B cell (primary cell): ENCODE results near the gene PPBP. TPM values are rescaled to one million over a fixed set of nuclear protein-coding genes. Genes with fewer than 3 reads are reported as not detected.

Experiments used
- ATAC-seq: fragments of 200-7000 bp; cut with Tn5 transposase; one replicate; pipeline ENCODE4 v1.10.0; 2021; ENCODE audit warnings: low read depth, mild to moderate bottlenecking, moderate number of reproducible peaks, moderate library complexity
- CTCF ChIA-PET: fragments of 350-600 bp; sonication (Branson Sonifier 250); formaldehyde crosslinking; loops from one replicate; lab custom pipeline; 2021; ENCODE audit warnings: antibody characterized with exemption, inconsistent platforms; lab: Charles Lee
- POLR2A ChIA-PET: fragments of 350-600 bp; sonication (Branson Sonifier 250); formaldehyde crosslinking; loops from one replicate; lab custom pipeline; 2021; ENCODE audit warnings: antibody characterized with exemption; lab: Charles Lee
- DNase-seq: peaks from one replicate; pipeline ENCODE4 v3.0.0; 2013
- H2AFZ ChIP-seq: 2 replicates; pipeline ENCODE4 v1.6.1; 2012; ENCODE audit warnings: mild to moderate bottlenecking, low read depth, low read length; ENCODE audit not compliant: insufficient read depth, poor library complexity, severe bottlenecking
- H3K27ac ChIP-seq, 2 donors: 1 replicate in 1 of 2; 2 replicates in 1 of 2; pipeline ENCODE4 v1.5.1; 2012 to 2013; ENCODE audit warnings: low read length in 2 of 2, mild to moderate bottlenecking in 2 of 2, moderate library complexity in 1 of 2
- H3K27me3 ChIP-seq, 4 experiments: fragments of 200-600 bp in 1 of 4; sonication (generic) in 1 of 4; replicated peaks in 1 of 4; 1 replicate in 2 of 4; 2 replicates in 2 of 4; pipeline versions ENCODE4 v1.6.1 to v1.7.0; 2013 to 2016; ENCODE audit warnings: low read length in 3 of 4, mild to moderate bottlenecking in 2 of 4, mixed read lengths in 1 of 4, moderate library complexity in 1 of 4; ENCODE audit not compliant: insufficient read depth in 4 of 4, control insufficient read depth in 3 of 4; ENCODE audit errors: control extremely low read depth in 1 of 4
- H3K36me3 ChIP-seq, 2 experiments: replicated peaks in 1 of 2; 1 replicate in 1 of 2; 2 replicates in 1 of 2; pipeline versions ENCODE4 v1.6.1 to v1.7.1; 2013; ENCODE audit warnings: low read length in 1 of 2; ENCODE audit not compliant: insufficient read depth in 2 of 2, control insufficient read depth in 1 of 2; ENCODE audit errors: control extremely low read depth in 1 of 2, extremely low read depth in 1 of 2
- H3K4me1 ChIP-seq, 2 donors: fragments of 200-600 bp in 1 of 2; sonication (generic) in 1 of 2; 1 replicate in 1 of 2; 2 replicates in 1 of 2; pipeline versions ENCODE4 v1.5.1 to v1.6.1; 2013 to 2017; ENCODE audit warnings: low read length in 2 of 2; ENCODE audit not compliant: control insufficient read depth in 2 of 2, insufficient read depth in 2 of 2
- H3K4me2 ChIP-seq: replicated peaks from 2 replicates; pipeline ENCODE3; 2012; ENCODE audit warnings: mild to moderate bottlenecking, low read depth, low read length; ENCODE audit not compliant: poor library complexity, severe bottlenecking
- H3K4me3 ChIP-seq, 5 experiments: fragments of 200-600 bp in 1 of 5; sonication (generic) in 1 of 5; 1 replicate in 3 of 5; 2 replicates in 2 of 5; pipeline versions ENCODE4 v1.5.1 to v1.7.0; 2011 to 2016; ENCODE audit warnings: low read length in 4 of 5, mild to moderate bottlenecking in 4 of 5, low read depth in 2 of 5, control low read depth in 1 of 5, moderate library complexity in 1 of 5; ENCODE audit not compliant: insufficient read depth in 1 of 5; ENCODE audit errors: control extremely low read depth in 1 of 5, extremely low read depth in 1 of 5
- H3K79me2 ChIP-seq: fragments of 200-600 bp; sonication (generic); one replicate; pipeline ENCODE4 v1.6.0; 2016; ENCODE audit warnings: low read length; ENCODE audit not compliant: control insufficient read depth, insufficient read depth
- H3K9ac ChIP-seq: fragments of 200-600 bp; sonication (generic); 2 replicates; pipeline ENCODE4 v1.6.1; 2017; ENCODE audit warnings: mild to moderate bottlenecking, low read length, moderate library complexity
- H3K9me3 ChIP-seq, 3 donors: one replicate each; pipeline versions ENCODE4 v1.6.1 to v1.7.1; 2013; ENCODE audit warnings: low read length in 2 of 3; ENCODE audit not compliant: control insufficient read depth in 2 of 3, insufficient read depth in 1 of 3; ENCODE audit errors: control extremely low read depth in 1 of 3
- H4K20me1 ChIP-seq: 2 replicates; pipeline ENCODE4 v1.6.0; 2012; ENCODE audit warnings: mild to moderate bottlenecking, low read length; ENCODE audit not compliant: insufficient read depth, control insufficient read depth, poor library complexity, severe bottlenecking
- H3K27ac Mint-ChIP-seq: one replicate; pipeline ENCODE4 v1.8.0; 2021; ENCODE audit warnings: mixed read lengths
- H3K27me3 Mint-ChIP-seq: one replicate; pipeline ENCODE4 v1.8.0; 2021; ENCODE audit warnings: mixed read lengths
- H3K4me1 Mint-ChIP-seq: one replicate; pipeline ENCODE4 v1.8.0; 2021; ENCODE audit warnings: mixed read lengths
- H3K4me3 Mint-ChIP-seq: one replicate; pipeline ENCODE4 v1.8.0; 2021; ENCODE audit warnings: mixed read lengths
- H3K9me3 Mint-ChIP-seq: one replicate; pipeline ENCODE4 v1.8.0; 2022; ENCODE audit warnings: mixed read lengths; ENCODE audit not compliant: insufficient read depth
- CTCF ChIP-seq: fragments of 200-600 bp; IDR thresholded peaks from one replicate; pipeline ENCODE4 v1.8.0; 2022; ENCODE audit warnings: antibody characterized with exemption, mild to moderate bottlenecking
- EZH2 ChIP-seq: IDR thresholded peaks from 2 replicates; pipeline ENCODE4 v1.6.1; 2012; ENCODE audit warnings: borderline replicate concordance, low read depth, mild to moderate bottlenecking, moderate library complexity, low read length; ENCODE audit not compliant: insufficient read depth, poor library complexity, severe bottlenecking
- WGBS: methylation state at CpG from one replicate; pipeline ENCODE4 v1.1.5; 2013; ENCODE audit warnings: missing lambda C conversion rate; ENCODE audit not compliant: insufficient coverage; 5-methylcytosine and 5-hydroxymethylcytosine counted together
- intact Hi-C: fragments of 100-400 bp; cut with micrococcal nuclease; formaldehyde crosslinking; loops from one replicate; pipeline ENCODE4 v1.10.0; 2022
- polyA plus RNA-seq: library from polyadenylated mRNA; depleted of rRNA; stranded (reverse); fragments of >200 nt; gene quantifications from 2 replicates; pipeline ENCODE4 v1.2.3, GENCODE V29; 2012
- total RNA-seq, 2 donors: library from RNA; stranded (reverse); fragments of 120-200 nt in 1 of 2; gene quantifications; 1 replicate in 1 of 2; 2 replicates in 1 of 2; pipeline versions ENCODE4 v1.2.3 to v1.2.4, GENCODE V29; 2013 to 2022

PPBP gene
- total and polyA plus RNA-seq, 2 donors (not counting 1 experiment from before 2014, with no cell fraction given): 0.42 to 0.43 TPM

GRCh38 chr4:74009307-74009706 lies 21.3 kb upstream of the PPBP start:
- no peaks in the 10 kb centered on the region for H3K9me3 Mint-ChIP-seq
- Histone ChIP-seq H3K36me3 (no peaks in the 10 kb centered on the region), H3K9me3 (no peaks in the 10 kb centered on the region), H3K4me1 (no peaks in the 10 kb centered on the region), H3K4me2 (no peak overlapping the region), H4K20me1 (no peaks in the 10 kb centered on the region), H2AFZ (no peak overlapping the region), H3K79me2 (no peaks in the 10 kb centered on the region), H3K27me3 (no peaks in the 10 kb centered on the region), H3K9ac (no peak overlapping the region), H3K4me3 (no peak overlapping the region), H3K27ac (no peak overlapping the region)
- TF ChIP-seq CTCF: no peak
- TF ChIP-seq EZH2: no peak
- WGBS: 60% methylated on average over 1 of the region's 3 CpGs
- no peak overlapping the region for H3K4me3 Mint-ChIP-seq
- H3K4me1 Mint-ChIP-seq: no peaks in the 10 kb centered on the region
- intact Hi-C loops: no loop called here
- ATAC-seq (no peak), DNase-seq (no peak)
- peaks cover 5% of the 10 kb centered on the region for H3K27me3 Mint-ChIP-seq
- ChIA-PET POLR2A (no interaction called here), CTCF (no interaction called here)
- H3K27ac Mint-ChIP-seq: no peak overlapping the region

GRCh38 chr4:74006009-74006476 lies 18.1 kb upstream of the PPBP start:
- Histone ChIP-seq H3K27ac (no peak overlapping the region), H3K9me3 (no peaks in the 10 kb centered on the region), H3K79me2 (no peaks in the 10 kb centered on the region), H3K4me1 (no peaks in the 10 kb centered on the region), H3K4me3 (no peak overlapping the region), H2AFZ (no peak overlapping the region), H3K9ac (no peak overlapping the region), H4K20me1 (no peaks in the 10 kb centered on the region), H3K4me2 (no peak overlapping the region), H3K27me3 (no peaks in the 10 kb centered on the region), H3K36me3 (no peaks in the 10 kb centered on the region)
- Mint-ChIP-seq H3K4me1 (no peaks in the 10 kb centered on the region), H3K9me3 (no peaks in the 10 kb centered on the region), H3K27me3 (peaks cover 3% of the 10 kb centered on the region), H3K27ac (no peak overlapping the region), H3K4me3 (no peak overlapping the region)
- intact Hi-C loops: no loop called here
- no peak for TF ChIP-seq CTCF
- TF ChIP-seq EZH2: no peak
- ATAC-seq (no peak), DNase-seq (no peak)
- ChIA-PET POLR2A (no interaction called here), CTCF (no interaction called here)
- 100% methylated on average over 1 of the region's 2 CpGs for WGBS
